ENCODE results near the gene BEND6. TPM values are rescaled to one million over a fixed set of nuclear protein-coding genes. Genes with fewer than 3 reads are reported as not detected.

BEND6 gene
- total RNA-seq, 1 donor: 34.8 TPM

DNA sequence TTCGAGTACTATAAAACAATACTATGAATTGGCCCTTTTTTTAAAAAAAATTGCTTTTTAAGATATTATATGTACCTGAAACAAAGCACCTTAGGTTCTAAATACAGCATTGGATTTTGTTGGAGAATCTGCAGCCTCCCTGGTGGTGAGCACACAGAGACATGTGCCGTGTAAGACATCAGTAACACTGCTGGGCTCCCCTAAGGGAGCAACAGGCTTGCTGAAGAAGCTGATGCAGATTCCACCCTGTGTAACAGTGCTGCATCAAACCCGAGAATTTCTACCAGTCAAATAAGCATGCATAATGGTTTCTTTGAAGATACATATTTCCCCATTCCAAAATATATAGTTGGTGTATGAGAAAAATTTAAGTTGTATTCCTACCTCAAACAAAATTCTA is 108.9 kb downstream of the BEND6 start:
- TF ChIP-seq, protein P1, sequence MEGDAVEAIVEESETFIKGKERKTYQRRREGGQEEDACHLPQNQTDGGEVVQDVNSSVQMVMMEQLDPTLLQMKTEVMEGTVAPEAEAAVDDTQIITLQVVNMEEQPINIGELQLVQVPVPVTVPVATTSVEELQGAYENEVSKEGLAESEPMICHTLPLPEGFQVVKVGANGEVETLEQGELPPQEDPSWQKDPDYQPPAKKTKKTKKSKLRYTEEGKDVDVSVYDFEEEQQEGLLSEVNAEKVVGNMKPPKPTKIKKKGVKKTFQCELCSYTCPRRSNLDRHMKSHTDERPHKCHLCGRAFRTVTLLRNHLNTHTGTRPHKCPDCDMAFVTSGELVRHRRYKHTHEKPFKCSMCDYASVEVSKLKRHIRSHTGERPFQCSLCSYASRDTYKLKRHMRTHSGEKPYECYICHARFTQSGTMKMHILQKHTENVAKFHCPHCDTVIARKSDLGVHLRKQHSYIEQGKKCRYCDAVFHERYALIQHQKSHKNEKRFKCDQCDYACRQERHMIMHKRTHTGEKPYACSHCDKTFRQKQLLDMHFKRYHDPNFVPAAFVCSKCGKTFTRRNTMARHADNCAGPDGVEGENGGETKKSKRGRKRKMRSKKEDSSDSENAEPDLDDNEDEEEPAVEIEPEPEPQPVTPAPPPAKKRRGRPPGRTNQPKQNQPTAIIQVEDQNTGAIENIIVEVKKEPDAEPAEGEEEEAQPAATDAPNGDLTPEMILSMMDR (IDR thresholded peaks at IDR 0.05; ENCODE audit: insufficient read depth, low read length): no peak
- H3K4me3 ChIP-seq (ENCODE audit: low read depth, low read length): no peak overlapping the region
- DNase-seq (ENCODE audit: low read depth): no peak

DNA sequence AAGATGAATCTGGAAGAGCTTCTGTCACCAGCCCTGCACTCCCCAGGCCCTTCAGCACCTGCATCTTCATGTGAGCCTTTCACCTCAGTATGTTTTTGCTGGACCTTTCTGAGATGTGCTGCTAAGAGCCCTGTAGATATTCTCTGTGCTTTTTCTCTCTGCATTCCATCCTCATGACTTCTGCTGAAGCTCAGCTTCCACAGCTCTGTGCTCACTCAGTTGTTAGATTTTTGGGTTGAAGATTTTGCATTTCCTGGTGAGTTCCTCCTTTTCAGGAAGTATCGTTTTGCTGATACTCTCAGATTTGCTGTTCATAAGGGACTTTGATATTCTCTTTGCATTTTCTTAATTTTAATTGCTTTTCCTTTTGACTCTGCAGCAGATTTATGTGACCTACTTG is 109.9 kb downstream of the BEND6 start:
- DNase-seq (ENCODE audit: low read depth): peak; percentile 48
- no peak overlapping the region for H3K4me3 ChIP-seq (ENCODE audit: low read depth, low read length)
- TF ChIP-seq, protein P1 (IDR thresholded peaks at IDR 0.05; ENCODE audit: insufficient read depth, low read length): no peak

DNA sequence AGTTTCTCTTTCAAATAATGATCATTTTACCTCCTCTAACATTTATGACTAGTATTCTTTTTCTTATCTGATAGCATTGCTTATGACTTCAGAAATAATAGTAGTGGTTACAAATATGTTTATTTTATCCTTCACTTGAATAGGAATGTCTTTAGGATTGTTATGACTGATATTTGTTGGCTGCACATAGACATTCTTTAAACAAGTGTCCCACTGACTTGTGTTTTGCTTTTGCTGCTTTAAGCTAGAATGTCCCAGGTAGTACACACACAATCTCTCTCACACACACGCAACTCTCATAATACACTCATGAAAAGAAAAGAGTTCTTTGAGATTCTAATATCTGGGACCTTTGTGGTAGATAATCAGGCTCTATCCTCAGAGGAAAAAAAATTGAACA is 113.2 kb downstream of the BEND6 start:
- TF ChIP-seq, protein P1 (IDR thresholded peaks at IDR 0.05; ENCODE audit: insufficient read depth, low read length): no peak

DNA sequence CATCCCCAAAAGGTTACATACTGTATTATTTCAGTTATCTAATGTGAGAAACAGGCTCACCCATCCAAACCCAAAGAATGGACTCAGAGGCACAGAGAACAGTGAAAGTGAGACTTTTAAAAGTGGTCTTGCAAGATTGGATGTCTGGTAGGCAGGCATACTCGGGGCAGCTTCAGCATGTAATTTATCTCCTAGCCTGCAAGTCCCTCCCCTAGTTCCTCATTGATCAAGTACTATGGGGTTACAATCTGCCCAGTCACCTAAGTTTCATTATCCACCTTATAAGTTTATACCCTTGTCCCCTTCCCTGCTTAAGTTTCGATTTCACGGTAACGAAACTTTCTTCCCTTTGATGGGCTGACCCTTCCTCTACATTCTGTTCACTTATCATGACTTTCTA is 114.3 kb downstream of the BEND6 start:
- peak; percentile 23 for DNase-seq (ENCODE audit: low read depth)
- TF ChIP-seq, protein P1 (IDR thresholded peaks at IDR 0.05; ENCODE audit: insufficient read depth, low read length): no peak
- no peak overlapping the region for H3K4me3 ChIP-seq (ENCODE audit: low read depth, low read length)

More for the DNA sequence above, 113.2 kb downstream of the BEND6 start:
- peak; percentile 73 for DNase-seq (ENCODE audit: low read depth)
- H3K4me3 ChIP-seq (ENCODE audit: low read depth, low read length): no peak overlapping the region

DNA sequence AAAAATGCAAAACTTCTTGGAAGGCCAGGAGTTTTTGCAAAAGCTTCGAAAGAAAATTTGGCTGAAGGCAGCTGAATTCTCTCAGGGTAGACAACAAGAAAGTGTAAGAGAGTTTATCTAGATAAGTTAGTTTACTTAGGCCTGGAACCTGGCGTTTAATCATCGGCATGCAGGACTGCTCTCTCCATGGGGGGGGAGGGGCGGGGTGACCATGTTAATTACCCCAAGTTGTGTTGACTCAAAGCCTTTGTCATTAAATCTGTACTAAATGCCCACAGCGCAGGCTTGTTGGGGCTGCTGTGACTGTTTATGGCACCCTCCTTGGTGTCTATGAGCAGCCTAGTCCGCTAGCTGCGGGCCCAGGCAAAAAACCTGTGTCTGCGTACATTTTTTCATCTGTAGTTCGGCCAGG is 115.0 kb downstream of the BEND6 start:
- no peak overlapping the region for H3K4me3 ChIP-seq (ENCODE audit: low read depth, low read length)
- TF ChIP-seq, protein P1 (IDR thresholded peaks at IDR 0.05; ENCODE audit: insufficient read depth, low read length): no peak
- peak; percentile 52 for DNase-seq (ENCODE audit: low read depth)

DNA sequence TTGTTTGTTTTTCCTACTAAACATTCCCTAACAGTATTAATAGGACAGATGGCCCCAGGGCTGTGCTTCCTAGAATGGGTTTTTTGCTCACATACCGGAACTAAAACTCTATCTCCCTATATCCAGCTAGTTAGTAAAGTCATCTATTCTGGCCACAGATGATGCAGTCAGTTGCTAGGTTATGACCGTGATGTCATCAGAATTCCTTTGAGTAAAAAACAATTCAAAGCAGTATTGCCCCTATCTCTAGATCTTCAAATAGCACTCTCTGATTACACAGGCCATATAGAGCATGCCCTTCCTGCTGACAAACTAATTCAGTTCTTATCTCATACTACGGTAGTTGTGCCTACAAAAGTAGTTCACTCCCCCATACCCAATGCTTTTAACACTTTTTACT is 117.2 kb downstream of the BEND6 start:
- H3K4me3 ChIP-seq (ENCODE audit: low read depth, low read length): no peak overlapping the region
- TF ChIP-seq, protein P1 (IDR thresholded peaks at IDR 0.05; ENCODE audit: insufficient read depth, low read length): no peak
- no peak for DNase-seq (ENCODE audit: low read depth)

DNA sequence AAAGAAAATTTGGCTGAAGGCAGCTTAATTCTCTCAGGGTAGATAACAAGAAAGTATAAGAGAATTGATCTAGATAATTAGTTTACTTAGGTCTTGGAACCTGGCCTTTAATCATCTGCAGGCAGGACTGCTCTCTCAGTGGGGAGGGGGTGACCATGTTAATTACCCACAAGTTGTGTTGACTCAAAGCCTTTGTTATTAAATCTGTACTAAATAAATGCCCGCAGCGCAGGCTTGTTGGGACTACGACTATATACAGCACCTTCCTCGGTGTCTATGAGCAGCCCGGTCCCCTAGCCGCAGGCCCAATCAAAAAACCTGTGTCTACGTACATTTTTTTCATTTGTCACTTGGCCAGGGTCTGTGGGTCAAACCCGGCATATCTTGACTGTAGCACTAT is 119.5 kb downstream of the BEND6 start:
- no peak overlapping the region for H3K4me3 ChIP-seq (ENCODE audit: low read depth, low read length)
- DNase-seq (ENCODE audit: low read depth): no peak
- TF ChIP-seq, protein P1 (IDR thresholded peaks at IDR 0.05; ENCODE audit: insufficient read depth, low read length): no peak

All from fibroblast of the aortic adventitia (primary cell).